ENCODE data around the gene DGKG.

Gene DGKG

DNA sequence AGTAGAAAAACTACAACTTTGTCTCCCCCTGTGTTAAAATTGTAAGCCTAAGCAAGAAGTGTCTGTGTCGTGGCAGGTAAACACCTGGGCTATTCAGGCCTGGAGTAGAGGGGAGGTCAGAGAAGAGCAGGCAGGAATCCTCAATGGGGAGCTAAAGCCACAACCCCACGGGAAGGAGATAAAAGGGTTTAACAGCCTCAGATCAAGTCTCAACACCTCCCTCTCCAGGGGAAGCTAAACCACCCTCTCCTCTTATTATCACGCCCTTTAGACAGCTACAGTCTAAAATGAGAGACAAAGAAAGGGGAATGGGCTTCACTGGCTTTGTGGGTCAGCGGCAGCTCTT lies 264.7 kb downstream of the DGKG start:
- no peaks in the 10 kb centered on the region for H3K36me3 ChIP-seq (ENCODE audit: control insufficient read depth, insufficient read depth, low read length)
- H3K27me3 ChIP-seq (replicated peaks; ENCODE audit: control insufficient read depth, insufficient read depth, low read length), result no peaks in the 10 kb centered on the region
- H3K4me3 ChIP-seq (replicated peaks; ENCODE audit: low read depth, low read length), result no peak overlapping the region
- TF ChIP-seq, protein P1, sequence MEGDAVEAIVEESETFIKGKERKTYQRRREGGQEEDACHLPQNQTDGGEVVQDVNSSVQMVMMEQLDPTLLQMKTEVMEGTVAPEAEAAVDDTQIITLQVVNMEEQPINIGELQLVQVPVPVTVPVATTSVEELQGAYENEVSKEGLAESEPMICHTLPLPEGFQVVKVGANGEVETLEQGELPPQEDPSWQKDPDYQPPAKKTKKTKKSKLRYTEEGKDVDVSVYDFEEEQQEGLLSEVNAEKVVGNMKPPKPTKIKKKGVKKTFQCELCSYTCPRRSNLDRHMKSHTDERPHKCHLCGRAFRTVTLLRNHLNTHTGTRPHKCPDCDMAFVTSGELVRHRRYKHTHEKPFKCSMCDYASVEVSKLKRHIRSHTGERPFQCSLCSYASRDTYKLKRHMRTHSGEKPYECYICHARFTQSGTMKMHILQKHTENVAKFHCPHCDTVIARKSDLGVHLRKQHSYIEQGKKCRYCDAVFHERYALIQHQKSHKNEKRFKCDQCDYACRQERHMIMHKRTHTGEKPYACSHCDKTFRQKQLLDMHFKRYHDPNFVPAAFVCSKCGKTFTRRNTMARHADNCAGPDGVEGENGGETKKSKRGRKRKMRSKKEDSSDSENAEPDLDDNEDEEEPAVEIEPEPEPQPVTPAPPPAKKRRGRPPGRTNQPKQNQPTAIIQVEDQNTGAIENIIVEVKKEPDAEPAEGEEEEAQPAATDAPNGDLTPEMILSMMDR (IDR thresholded peaks at IDR 0.05; ENCODE audit: insufficient read depth, low read length, poor library complexity, severe bottlenecking), result no peak
- DNase-seq (ENCODE audit: extremely low read depth, insufficient read length), result no peak

Data from GM06990 (cell line).